Stimulated activated memory B cell treated with anti-CD40 and anti-IgM and Interleukin-4, amounts not matched to agents 10 μg/mL and 1 μg/mL and 100 μg/mL, for 72 hours (primary cell): ENCODE data around the gene ICA1.

Experiments
- ATAC-seq: fragments of 150-1000 bp; cut with Tn5 transposase; 2 replicates; pipeline ENCODE4 v1.10.0; 2021
- H3K27ac Mint-ChIP-seq: one replicate; pipeline ENCODE4 v1.8.0; 2022; ENCODE audit warnings: mild to moderate bottlenecking, mixed read lengths
- H3K27me3 Mint-ChIP-seq: one replicate; pipeline ENCODE4 v1.8.0; 2022; ENCODE audit warnings: mixed read lengths
- H3K36me3 Mint-ChIP-seq: one replicate; pipeline ENCODE4 v1.8.0; 2022; ENCODE audit warnings: mixed read lengths
- H3K4me1 Mint-ChIP-seq: one replicate; pipeline ENCODE4 v1.8.0; 2022; ENCODE audit warnings: mixed read lengths
- H3K4me3 Mint-ChIP-seq: one replicate; pipeline ENCODE4 v1.8.0; 2022; ENCODE audit warnings: mild to moderate bottlenecking, moderate library complexity, mixed read lengths
- H3K9me3 Mint-ChIP-seq: one replicate; pipeline ENCODE4 v1.8.0; 2022; ENCODE audit warnings: mixed read lengths

The ICA1 gene

DNA sequence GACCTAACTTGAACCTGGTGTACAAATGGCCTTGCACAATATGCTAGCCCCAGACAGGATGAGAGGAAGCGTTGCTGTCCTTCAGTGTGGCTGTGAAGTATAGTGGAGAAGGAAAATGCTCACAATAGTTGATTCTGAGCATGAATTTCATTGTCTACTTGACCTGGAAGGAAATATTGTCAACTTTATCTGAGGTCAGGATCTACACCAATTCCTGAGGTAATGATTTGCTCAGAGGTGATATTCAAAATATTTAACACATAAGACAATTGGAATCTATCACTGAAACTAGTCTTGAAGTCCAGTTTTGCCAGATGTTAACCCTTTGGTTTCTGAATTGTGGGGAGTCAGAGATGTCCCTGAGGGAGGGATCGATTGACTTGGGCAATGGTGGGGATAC, 20.9 kb upstream of the ICA1 start:
- no peak for ATAC-seq
- H3K27me3 Mint-ChIP-seq, result no peaks in the 10 kb centered on the region
- no peak overlapping the region for H3K27ac Mint-ChIP-seq
- no peak overlapping the region for H3K4me3 Mint-ChIP-seq
- H3K4me1 Mint-ChIP-seq, result no peaks in the 10 kb centered on the region
- no peaks in the 10 kb centered on the region for H3K36me3 Mint-ChIP-seq
- no peaks in the 10 kb centered on the region for H3K9me3 Mint-ChIP-seq

DNA sequence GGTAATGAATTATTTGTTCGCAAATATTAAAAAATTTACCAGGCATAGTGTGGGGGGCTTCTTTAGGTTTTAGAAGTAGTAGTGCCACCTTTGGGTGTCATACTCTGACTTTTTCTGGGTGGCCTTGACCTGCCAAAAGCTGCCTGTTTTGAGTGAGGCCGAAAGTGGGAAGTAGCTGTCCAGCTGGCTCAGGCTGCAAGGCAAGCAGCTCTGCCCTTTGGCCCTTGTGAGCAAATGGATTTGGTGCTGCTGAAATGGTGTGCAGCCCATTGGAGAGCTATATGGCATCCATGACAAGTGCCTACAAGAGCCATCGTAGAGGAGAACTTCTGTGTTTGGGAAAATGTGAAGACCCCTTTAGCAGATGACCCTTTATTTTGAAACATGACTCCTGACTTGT, 20.2 kb upstream of the ICA1 start:
- H3K27ac Mint-ChIP-seq, result no peak overlapping the region
- no peaks in the 10 kb centered on the region for H3K4me1 Mint-ChIP-seq
- no peaks in the 10 kb centered on the region for H3K36me3 Mint-ChIP-seq
- H3K4me3 Mint-ChIP-seq, result no peak overlapping the region
- no peak for ATAC-seq
- H3K27me3 Mint-ChIP-seq, result no peaks in the 10 kb centered on the region
- no peaks in the 10 kb centered on the region for H3K9me3 Mint-ChIP-seq

DNA sequence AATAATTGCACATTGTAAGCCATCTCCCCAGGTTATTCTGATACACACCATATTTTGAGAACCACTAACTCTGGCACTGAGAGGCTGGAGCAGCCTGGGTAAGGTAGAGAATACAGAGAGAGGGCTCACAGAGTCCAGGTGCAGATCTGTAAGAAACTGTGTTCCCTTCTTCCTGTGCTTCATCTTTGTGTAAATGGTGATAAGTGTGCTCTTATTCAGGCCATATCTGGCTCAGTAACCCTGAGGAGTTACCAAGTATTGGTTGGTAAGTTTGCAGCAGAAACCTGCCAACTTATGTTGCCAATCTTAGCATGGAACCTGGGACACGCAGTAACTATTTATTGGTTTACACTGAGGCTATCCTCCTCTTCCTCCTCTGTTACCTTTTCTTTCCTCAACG, 16.2 kb upstream of the ICA1 start:
- Mint-ChIP-seq H3K4me3 (no peak overlapping the region), H3K36me3 (no peaks in the 10 kb centered on the region), H3K9me3 (no peaks in the 10 kb centered on the region), H3K27me3 (no peaks in the 10 kb centered on the region), H3K4me1 (no peaks in the 10 kb centered on the region), H3K27ac (no peak overlapping the region)
- no peak for ATAC-seq

DNA sequence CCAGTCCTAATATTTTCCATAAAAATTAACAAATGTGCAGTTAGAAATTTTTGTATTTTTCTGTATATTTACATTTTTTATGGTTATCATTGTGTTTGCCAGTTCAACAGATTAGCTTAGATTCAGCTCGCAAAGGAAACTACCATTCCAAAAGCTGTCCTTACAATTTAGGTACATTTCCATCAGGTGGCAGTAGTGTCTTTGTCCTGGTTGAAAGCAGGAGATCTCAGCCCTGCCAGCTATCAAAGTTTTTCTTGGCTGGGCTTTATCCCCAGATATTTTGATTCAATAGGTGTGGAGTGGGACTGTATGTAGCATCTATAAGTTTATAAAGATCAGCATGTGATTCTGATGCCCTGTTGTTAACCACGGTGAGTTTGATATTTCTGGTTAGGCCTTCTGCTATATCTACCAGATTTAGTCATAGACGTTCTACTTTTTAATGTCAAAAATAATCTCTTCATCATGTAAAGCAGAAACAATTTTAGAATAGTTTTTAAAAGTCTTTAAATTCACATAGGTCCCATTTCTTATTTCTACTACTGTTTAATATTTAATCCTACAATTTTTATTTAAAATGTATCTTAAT, 15.5 kb upstream of the ICA1 start:
- ATAC-seq, result no peak
- no peaks in the 10 kb centered on the region for H3K36me3 Mint-ChIP-seq
- no peaks in the 10 kb centered on the region for H3K27me3 Mint-ChIP-seq
- H3K9me3 Mint-ChIP-seq, result no peaks in the 10 kb centered on the region
- no peak overlapping the region for H3K4me3 Mint-ChIP-seq
- H3K27ac Mint-ChIP-seq, result no peak overlapping the region
- no peaks in the 10 kb centered on the region for H3K4me1 Mint-ChIP-seq

DNA sequence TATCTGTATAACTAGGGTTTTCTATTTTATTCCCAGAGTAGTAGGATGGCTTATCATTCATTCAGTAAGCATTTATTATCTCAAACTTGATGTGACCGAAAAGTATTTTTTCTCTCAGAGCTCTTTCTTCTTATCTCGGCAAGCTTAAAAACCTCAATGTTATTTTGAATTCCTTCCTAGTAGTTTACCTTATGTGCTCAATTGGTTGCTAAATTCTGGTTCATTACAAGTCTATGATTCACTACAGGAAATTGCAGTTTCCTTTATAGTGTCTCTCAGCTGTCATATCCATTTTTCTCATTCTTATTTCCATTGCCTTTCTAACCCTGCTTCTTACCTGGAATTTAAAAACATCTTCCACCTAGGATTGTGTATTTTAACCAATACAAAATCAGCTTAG, 12.6 kb upstream of the ICA1 start:
- Mint-ChIP-seq H3K36me3 (no peaks in the 10 kb centered on the region), H3K4me3 (no peak overlapping the region), H3K4me1 (no peaks in the 10 kb centered on the region), H3K27ac (no peak overlapping the region), H3K27me3 (peaks cover 10% of the 10 kb centered on the region), H3K9me3 (no peaks in the 10 kb centered on the region)
- no peak for ATAC-seq

DNA sequence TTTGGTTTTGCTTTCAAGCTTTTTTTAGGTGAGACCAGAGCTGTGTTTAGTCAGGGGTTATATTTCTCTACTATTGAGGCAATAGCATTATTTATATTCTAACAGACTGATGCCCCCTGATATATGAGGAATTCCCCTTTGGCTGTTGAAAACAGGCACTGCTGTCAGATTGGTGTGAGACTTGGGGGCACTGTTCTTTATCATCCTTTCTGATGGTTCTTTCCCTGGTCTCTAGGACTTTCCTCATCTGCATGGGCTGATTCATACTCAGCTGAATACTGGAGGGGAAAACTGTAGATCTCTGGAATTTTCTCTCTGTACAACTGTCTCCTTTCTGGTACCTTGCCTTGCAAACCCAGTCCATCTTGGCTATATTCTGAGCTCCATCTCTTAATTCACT, 10.0 kb upstream of the ICA1 start:
- peaks cover 10% of the 10 kb centered on the region for H3K27me3 Mint-ChIP-seq
- no peaks in the 10 kb centered on the region for H3K36me3 Mint-ChIP-seq
- H3K4me1 Mint-ChIP-seq, result no peaks in the 10 kb centered on the region
- H3K4me3 Mint-ChIP-seq, result no peak overlapping the region
- ATAC-seq, result no peak
- H3K27ac Mint-ChIP-seq, result no peak overlapping the region
- no peaks in the 10 kb centered on the region for H3K9me3 Mint-ChIP-seq

DNA sequence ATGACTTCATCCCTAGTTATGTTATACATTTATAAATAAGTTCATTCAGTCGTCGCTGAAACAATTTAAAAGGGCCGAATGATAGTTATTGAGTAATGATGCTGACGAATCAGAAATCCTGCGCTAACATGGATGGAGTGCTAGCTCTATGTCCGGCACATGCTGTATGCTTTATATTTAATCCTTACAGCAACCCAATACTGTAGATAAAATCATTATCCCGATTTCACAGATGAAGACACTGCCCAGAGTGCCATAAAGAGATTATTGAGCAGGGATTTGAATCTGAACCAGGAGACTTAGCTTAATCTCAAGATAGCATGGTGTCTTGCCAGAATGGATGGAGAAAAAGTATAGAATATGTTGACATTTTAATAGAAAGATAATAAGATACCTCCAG, 1.1 kb upstream of the ICA1 start:
- ATAC-seq, result no peak
- H3K27me3 Mint-ChIP-seq, result peaks cover 63% of the 10 kb centered on the region
- H3K4me1 Mint-ChIP-seq, result peaks cover 8% of the 10 kb centered on the region
- no peak overlapping the region for H3K27ac Mint-ChIP-seq
- no peaks in the 10 kb centered on the region for H3K36me3 Mint-ChIP-seq
- no peak overlapping the region for H3K4me3 Mint-ChIP-seq
- H3K9me3 Mint-ChIP-seq, result peaks cover 2% of the 10 kb centered on the region

DNA sequence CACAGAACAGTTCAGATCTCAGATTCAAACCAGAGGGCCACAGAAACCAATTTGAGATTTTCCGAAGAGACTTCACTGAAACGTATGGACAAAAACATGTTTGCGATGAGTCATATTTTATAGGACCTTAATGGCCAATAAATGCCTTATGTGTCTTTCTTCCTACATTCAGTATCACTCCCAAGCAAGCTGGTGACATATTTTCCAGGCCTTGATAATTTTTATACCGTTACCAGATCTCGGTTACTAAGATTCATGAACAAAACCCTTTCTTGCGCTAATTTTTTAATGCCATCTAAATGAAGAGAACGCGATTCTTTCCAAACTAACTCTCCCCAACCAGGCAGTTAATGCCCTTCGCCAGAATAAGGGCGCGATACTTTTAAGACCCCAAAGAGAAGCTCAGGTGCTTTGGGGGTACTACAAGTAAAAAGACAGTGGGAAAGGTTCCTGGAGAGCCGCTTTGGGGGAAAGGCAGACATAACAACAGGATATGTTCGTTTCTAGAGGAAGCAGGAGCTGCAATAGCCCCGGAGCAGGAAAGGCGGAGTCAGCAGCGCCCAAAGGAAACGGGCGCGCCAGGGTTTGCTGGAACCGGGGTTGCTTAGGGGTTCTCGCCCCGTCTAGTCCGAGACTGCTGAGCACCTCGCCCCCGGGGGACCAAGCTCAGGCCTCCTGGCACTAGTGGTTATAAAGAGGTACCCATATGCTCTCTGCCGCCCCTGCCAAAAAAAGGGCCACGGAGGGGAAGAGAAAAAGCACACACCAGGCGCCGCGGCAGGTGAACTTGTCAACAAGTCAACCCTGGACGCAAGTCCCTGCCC, 884 bp downstream of the ICA1 start:
- peaks cover 60% of the 10 kb centered on the region for H3K27me3 Mint-ChIP-seq
- peaks cover 2% of the 10 kb centered on the region for H3K9me3 Mint-ChIP-seq
- no peak for ATAC-seq
- H3K27ac Mint-ChIP-seq, result no peak overlapping the region
- no peaks in the 10 kb centered on the region for H3K36me3 Mint-ChIP-seq
- peaks cover 8% of the 10 kb centered on the region for H3K4me1 Mint-ChIP-seq
- peak overlapping the region; percentile 68 for H3K4me3 Mint-ChIP-seq

DNA sequence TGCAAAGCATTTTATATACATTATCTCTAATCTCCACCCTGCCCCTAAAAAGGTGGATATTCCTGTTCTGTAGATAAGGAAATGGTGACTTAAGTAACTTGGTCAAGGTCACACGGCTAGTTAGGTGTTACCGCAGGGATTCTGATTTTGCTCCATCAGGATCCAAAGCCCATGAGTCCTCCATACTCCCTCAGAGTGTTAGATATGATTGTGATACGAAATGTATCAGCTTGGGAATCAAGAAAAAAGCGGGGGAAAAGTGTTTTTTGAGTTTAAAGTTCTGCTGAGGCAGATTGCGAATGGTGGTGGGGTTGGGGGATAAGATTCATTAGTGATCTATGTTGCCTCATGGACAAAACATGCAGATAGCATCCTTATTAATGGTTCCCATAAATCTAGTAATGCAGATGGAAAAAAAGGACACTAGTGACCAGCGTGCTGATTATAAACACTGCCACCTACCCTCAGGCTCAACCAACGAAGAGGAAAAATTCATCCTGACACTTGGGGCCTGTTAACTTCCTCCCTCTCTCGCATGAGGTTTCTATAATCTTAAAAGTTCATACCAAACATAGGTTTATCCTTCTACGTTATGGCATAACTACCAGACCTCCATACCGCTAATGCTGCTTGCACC, 2.3 kb downstream of the ICA1 start:
- Mint-ChIP-seq H3K36me3 (no peaks in the 10 kb centered on the region), H3K4me1 (peaks cover 8% of the 10 kb centered on the region), H3K27ac (no peak overlapping the region), H3K27me3 (peaks cover 46% of the 10 kb centered on the region), H3K9me3 (peaks cover under 1% of the 10 kb centered on the region), H3K4me3 (no peak overlapping the region)
- ATAC-seq, result no peak

DNA sequence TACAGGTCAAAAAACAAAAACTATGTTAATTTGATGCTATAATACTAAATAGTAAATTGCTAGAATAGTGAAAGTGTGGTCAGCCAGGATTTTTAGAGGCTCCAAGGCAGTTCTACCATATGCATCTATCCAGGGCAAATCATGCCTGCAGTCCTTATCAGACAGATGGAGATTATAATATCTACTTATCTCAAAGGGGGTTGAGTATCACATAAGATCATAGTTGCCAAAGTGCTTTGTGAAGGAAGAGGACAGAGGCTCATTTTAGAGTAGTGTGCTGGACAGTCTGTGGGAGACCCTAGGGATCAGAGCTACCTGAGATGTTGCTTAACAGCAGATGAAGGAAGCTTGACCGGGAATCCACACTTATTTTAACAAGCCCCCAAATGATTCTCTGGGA, 3.2 kb downstream of the ICA1 start:
- H3K4me1 Mint-ChIP-seq, result peaks cover 8% of the 10 kb centered on the region
- H3K4me3 Mint-ChIP-seq, result no peak overlapping the region
- peaks cover 38% of the 10 kb centered on the region for H3K27me3 Mint-ChIP-seq
- H3K36me3 Mint-ChIP-seq, result no peaks in the 10 kb centered on the region
- H3K27ac Mint-ChIP-seq, result no peak overlapping the region
- ATAC-seq, result no peak
- no peaks in the 10 kb centered on the region for H3K9me3 Mint-ChIP-seq

DNA sequence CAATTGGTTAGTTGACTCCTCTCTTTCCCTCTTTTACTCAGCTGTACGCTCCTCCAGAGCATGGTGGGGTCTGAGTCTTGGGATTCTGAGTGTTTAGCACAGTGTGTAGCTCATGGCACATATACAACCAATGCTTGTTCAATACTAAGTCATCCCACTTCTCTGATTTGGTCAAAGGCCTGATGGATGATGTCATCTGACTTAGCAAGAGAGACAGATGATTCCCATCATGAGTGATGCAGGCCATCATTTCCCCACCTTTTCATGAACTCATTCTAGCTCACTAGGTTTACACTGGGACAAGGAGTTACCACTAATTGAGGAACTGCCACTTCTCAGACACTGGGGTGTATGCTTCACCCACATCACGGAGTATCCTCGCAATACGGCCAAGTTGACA, 3.8 kb downstream of the ICA1 start:
- peaks cover 32% of the 10 kb centered on the region for H3K27me3 Mint-ChIP-seq
- no peak for ATAC-seq
- no peak overlapping the region for H3K4me3 Mint-ChIP-seq
- H3K4me1 Mint-ChIP-seq, result peaks cover 8% of the 10 kb centered on the region
- H3K9me3 Mint-ChIP-seq, result no peaks in the 10 kb centered on the region
- no peaks in the 10 kb centered on the region for H3K36me3 Mint-ChIP-seq
- H3K27ac Mint-ChIP-seq, result no peak overlapping the region

DNA sequence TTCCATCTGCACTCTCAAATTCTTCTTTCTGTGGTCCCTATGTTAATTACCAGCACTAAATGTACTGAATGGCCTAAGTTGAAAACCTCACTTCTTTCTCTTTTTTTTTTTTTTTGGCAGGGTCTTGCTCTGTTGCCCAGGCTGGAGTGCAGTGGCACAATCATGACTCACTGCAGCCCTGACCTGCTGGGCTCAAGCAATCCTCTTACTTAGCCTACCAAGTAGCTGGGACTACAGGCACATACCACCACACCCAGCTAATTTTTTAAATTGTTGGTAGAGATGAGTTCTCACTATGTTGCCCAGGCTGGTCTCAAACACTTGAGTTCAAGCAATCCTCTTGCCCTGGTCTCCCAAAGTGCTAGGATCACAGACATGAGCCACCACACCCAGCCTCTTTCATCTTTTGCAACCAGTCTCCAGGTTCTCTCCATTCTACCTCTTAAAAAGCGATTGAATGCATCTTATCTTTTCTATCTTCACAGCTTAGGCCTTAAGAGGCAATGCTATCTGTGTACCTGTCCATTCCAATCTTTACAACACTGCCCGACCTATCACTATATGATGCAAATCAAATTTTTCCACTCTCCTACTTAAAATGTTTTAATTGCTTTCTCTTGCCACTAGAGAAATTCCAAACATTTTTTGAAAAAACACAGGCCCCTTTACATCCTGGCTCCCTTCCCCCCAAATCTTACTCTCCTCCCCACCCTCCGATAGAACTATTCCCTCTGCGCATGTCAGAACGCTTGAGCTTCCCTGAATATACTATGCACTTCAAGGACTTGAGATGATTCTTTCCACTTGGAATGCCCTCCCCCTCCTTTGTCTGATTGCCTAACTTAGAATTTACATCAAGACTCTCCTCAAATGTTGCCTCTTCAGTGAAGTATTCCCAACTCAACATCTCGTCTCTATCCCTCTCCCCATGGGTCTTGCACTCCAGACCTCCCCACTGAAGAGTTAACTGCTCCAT, 6.0 kb downstream of the ICA1 start:
- Mint-ChIP-seq H3K9me3 (no peaks in the 10 kb centered on the region), H3K36me3 (no peaks in the 10 kb centered on the region), H3K4me3 (no peak overlapping the region), H3K4me1 (peaks cover 4% of the 10 kb centered on the region), H3K27me3 (peaks cover 18% of the 10 kb centered on the region), H3K27ac (no peak overlapping the region)
- no peak for ATAC-seq

DNA sequence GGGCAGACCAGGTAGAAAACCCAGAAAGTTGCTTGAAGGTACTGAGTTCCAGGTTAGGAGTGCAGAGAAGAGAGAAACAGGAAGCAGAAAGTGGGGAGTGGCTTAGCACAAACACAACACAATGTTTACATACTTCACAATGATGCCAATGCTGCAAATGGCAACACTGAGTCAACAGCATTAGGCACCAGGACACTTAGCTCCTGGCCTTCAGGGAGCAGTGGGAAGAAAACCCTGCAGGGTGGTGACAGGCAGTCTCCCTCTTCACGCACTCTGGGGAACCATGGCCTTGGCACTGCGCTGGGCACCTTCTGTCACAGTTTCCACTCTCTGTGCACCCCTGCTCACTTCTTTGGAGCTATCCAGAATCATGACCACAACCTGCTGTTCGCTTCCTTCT, 7.3 kb downstream of the ICA1 start:
- no peaks in the 10 kb centered on the region for H3K9me3 Mint-ChIP-seq
- no peak overlapping the region for H3K4me3 Mint-ChIP-seq
- H3K36me3 Mint-ChIP-seq, result no peaks in the 10 kb centered on the region
- H3K4me1 Mint-ChIP-seq, result no peaks in the 10 kb centered on the region
- H3K27me3 Mint-ChIP-seq, result peaks cover 5% of the 10 kb centered on the region
- ATAC-seq, result no peak
- H3K27ac Mint-ChIP-seq, result no peak overlapping the region

DNA sequence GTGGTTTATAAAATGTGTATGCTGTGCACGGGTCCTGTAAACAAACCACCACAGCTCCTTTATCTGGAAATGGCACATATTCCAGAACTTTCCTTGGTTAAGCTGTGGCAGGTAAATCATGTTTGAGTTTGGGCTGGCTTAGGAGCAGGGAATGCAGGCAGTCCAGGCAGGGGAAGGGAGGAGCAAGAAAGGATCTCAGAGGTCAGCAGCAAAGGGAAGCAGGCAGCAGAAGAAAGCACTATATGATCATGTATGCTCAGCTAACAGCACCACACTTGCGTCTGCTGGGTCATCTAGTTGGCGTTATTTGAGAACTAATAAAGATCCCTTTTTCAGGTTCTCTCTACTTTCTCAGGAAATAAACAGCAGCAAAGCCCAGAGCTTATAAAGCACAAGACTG, 7.8 kb downstream of the ICA1 start:
- H3K27ac Mint-ChIP-seq, result no peak overlapping the region
- no peak overlapping the region for H3K4me3 Mint-ChIP-seq
- no peaks in the 10 kb centered on the region for H3K4me1 Mint-ChIP-seq
- ATAC-seq, result no peak
- H3K9me3 Mint-ChIP-seq, result no peaks in the 10 kb centered on the region
- H3K27me3 Mint-ChIP-seq, result peaks cover under 1% of the 10 kb centered on the region
- no peaks in the 10 kb centered on the region for H3K36me3 Mint-ChIP-seq

DNA sequence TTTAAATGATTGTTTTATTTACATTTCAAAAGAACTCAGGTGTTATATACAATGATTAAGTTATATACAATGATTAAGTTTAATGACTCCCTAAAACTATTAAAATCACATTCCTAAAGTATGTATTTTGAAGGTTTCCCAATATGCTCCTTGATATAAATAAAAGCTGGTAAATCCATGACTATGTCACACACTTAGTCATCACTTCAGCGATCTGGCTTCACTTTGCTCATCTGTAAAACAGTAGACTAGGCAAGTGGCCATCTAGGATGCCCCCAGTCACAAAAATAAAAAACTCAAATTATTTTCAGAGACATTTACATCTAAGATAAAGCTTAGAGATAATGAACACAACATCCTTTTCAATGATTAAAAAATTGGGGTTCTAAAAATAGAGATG, 10.8 kb downstream of the ICA1 start:
- H3K27ac Mint-ChIP-seq, result no peak overlapping the region
- no peaks in the 10 kb centered on the region for H3K36me3 Mint-ChIP-seq
- no peaks in the 10 kb centered on the region for H3K9me3 Mint-ChIP-seq
- no peaks in the 10 kb centered on the region for H3K27me3 Mint-ChIP-seq
- no peak overlapping the region for H3K4me3 Mint-ChIP-seq
- no peak for ATAC-seq
- no peaks in the 10 kb centered on the region for H3K4me1 Mint-ChIP-seq
